Thoracic aorta (tissue), 2 donors: Measurements from ENCODE around the gene CREB3L2. TPM values are rescaled to one million over a fixed set of nuclear protein-coding genes. Genes with fewer than 3 reads are reported as not detected.
"Not testable (repeated sequence)": the region's sequence is repeated elsewhere in the genome, so short reads cannot be mapped to it uniquely, and the experiment has no call there.

Source experiments
- ATAC-seq: fragments of 150-250 bp; one replicate; pipeline ENCODE4 v1.8.0; 2017; ENCODE audit warnings: low read depth; ENCODE audit not compliant: insufficient number of reproducible peaks, low FRiP score
- DNase-seq: peaks from one replicate; pipeline ENCODE4 v3.0.0-alpha.2; 2020; ENCODE audit warnings: low spot score
- H3K27ac ChIP-seq, 2 donors: fragments of 200-600 bp; sonication (generic); 1 replicate in 1 of 2; 2 replicates in 1 of 2; pipeline ENCODE4 v1.5.1; 2016; ENCODE audit warnings: mild to moderate bottlenecking in 2 of 2, moderate library complexity in 2 of 2
- H3K27me3 ChIP-seq: fragments of 200-600 bp; sonication (generic); replicated peaks from 2 replicates; pipeline ENCODE4 v1.6.0; 2016; ENCODE audit warnings: mild to moderate bottlenecking; ENCODE audit not compliant: insufficient read depth
- H3K36me3 ChIP-seq: fragments of 200-600 bp; sonication (generic); one replicate; pipeline ENCODE4 v1.5.1; 2016
- H3K4me1 ChIP-seq, 2 donors: fragments of 200-600 bp; sonication (generic); 1 replicate in 1 of 2; 2 replicates in 1 of 2; pipeline versions ENCODE4 v1.5.1 to v1.6.0; 2016; ENCODE audit warnings: low read depth in 2 of 2, mild to moderate bottlenecking in 1 of 2; ENCODE audit not compliant: control insufficient read depth in 1 of 2
- H3K4me3 ChIP-seq: fragments of 200-600 bp; sonication (generic); 2 replicates; pipeline ENCODE4 v1.5.1; 2016; ENCODE audit warnings: mild to moderate bottlenecking
- H3K9me3 ChIP-seq: fragments of 200-600 bp; sonication (generic); 2 replicates; pipeline ENCODE4 v1.5.1; 2016
- CTCF ChIP-seq: fragments of 200-600 bp; sonication (generic); IDR thresholded peaks from one replicate; pipeline ENCODE4 v1.5.1; 2019; ENCODE audit warnings: antibody characterized with exemption
- total RNA-seq, 2 donors: library from RNA; depleted of rRNA; stranded (reverse); fragments of >200 nt; gene quantifications; one replicate each; pipeline versions ENCODE4 v1.1.0 to v1.2.3, GENCODE V29; 2016

The CREB3L2 gene
- 10 to 100 TPM; 85.3 to 96.7 TPM for total RNA-seq

GRCh38 chr7:138001529-138002095, at the start of gene CREB3L2:
TSS of gene CREB3L2 (minus strand) at chr7:138002086. CDS start at chr7:138001705, 381 bp downstream.
- Histone ChIP-seq H3K9me3 (no peaks in the 10 kb centered on the region), H3K27me3 (no peaks in the 10 kb centered on the region), H3K4me1 (peaks cover 26 to 29% of the 10 kb centered on the region in 2 donors), H3K36me3 (no peaks in the 10 kb centered on the region), H3K4me3 (peak within 1 kb of the TSS; percentile 98), H3K27ac (peak within 1 kb of the TSS; percentile 96 to 99)
- DNase-seq (no peak), ATAC-seq (no peak)
- no peak for TF ChIP-seq CTCF

- TF ChIP-seq CTCF: no peak
These were observed 47.7 kb upstream of the CREB3L2 start for GRCh38 chr7:138049505-138050116.

GRCh38 chr7:138047907-138048306, 46.0 kb upstream of the CREB3L2 start:
- Histone ChIP-seq H3K36me3 (no peaks in the 10 kb centered on the region), H3K27me3 (no peaks in the 10 kb centered on the region), H3K4me1 (no peaks in the 10 kb centered on the region), H3K27ac (no peak overlapping the region), H3K4me3 (no peak overlapping the region), H3K9me3 (no peaks in the 10 kb centered on the region)
- ATAC-seq (no peak), DNase-seq (no peak)
- TF ChIP-seq CTCF: no peak

More at GRCh38 chr7:138049505-138050116, 47.7 kb upstream of the CREB3L2 start:
- Histone ChIP-seq H3K27me3 (no peaks in the 10 kb centered on the region), H3K9me3 (no peaks in the 10 kb centered on the region), H3K4me3 (no peak overlapping the region), H3K36me3 (no peaks in the 10 kb centered on the region), H3K4me1 (no peaks in the 10 kb centered on the region), H3K27ac (no peak overlapping the region)
- DNase-seq: no peak
- no peak for ATAC-seq

- Histone ChIP-seq H3K9me3 (no peaks in the 10 kb centered on the region), H3K27me3 (no peaks in the 10 kb centered on the region), H3K4me3 (no peak overlapping the region), H3K4me1 (no peaks in the 10 kb centered on the region), H3K27ac (no peak overlapping the region), H3K36me3 (no peaks in the 10 kb centered on the region)
- no peak for DNase-seq
- no peak for TF ChIP-seq CTCF
- no peak for ATAC-seq
These were observed 43.0 kb upstream of the CREB3L2 start for GRCh38 chr7:138044897-138045296.

- not testable (repeated sequence) for ATAC-seq, H3K9me3 ChIP-seq, H3K36me3 ChIP-seq, H3K4me1 ChIP-seq, H3K27ac ChIP-seq, H3K27me3 ChIP-seq, H3K4me3 ChIP-seq, DNase-seq
These were observed 38.2 kb upstream of the CREB3L2 start for GRCh38 chr7:138040063-138040462.

- no peak overlapping the region for H3K4me3 ChIP-seq
- DNase-seq (no peak), ATAC-seq (no peak)
- no peak overlapping the region for H3K27ac ChIP-seq
- no peaks in the 10 kb centered on the region for H3K4me1 ChIP-seq
- no peak for TF ChIP-seq CTCF
- no peaks in the 10 kb centered on the region for H3K27me3 ChIP-seq
- H3K36me3 ChIP-seq: no peaks in the 10 kb centered on the region
- H3K9me3 ChIP-seq: no peaks in the 10 kb centered on the region
These were observed 34.2 kb upstream of the CREB3L2 start for GRCh38 chr7:138036135-138036534.
